Measurements from ENCODE around the gene USHBP1. TPM values are rescaled to one million over a fixed set of nuclear protein-coding genes. Genes with fewer than 3 reads are reported as not detected.

Gene USHBP1
- total RNA-seq, 1 donor from 2014 or later, result 0.29 TPM

DNA sequence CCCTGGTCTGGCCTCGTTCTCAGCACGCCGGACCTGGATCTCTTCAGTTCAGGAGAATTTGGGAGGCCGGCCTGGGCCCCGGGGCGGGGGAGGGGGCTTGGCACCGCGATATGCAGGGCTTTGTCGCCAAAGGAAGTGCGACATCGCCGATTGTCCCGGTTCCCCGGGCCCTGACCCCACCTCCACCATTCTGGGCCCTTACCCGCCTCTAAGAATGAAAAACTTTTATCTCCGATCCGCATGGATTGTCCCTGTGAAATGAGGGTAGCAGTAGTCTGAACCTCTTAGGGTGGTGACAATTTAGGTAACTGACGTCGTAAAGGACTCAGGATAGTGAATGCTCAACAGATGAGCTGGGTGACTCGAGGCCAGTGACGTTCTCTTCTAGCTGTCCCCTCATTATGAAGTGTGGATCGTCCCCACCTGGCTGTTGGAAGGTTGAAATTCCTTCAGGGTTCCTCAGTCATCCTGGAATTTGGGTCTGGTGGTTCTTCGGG lies 45.5 kb upstream of the USHBP1 start:
- peak overlapping the region; percentile 96 for H3K27ac Mint-ChIP-seq
- peaks cover 7% of the 10 kb centered on the region for H3K36me3 Mint-ChIP-seq
- H3K9me3 Mint-ChIP-seq, result no peaks in the 10 kb centered on the region
- peaks cover 24% of the 10 kb centered on the region for H3K4me1 Mint-ChIP-seq (ENCODE audit: unreplicated experiment)
- no peak for DNase-seq (ENCODE audit: extremely low spot score, unreplicated experiment)
- TF ChIP-seq CTCF (conservative IDR thresholded peaks at IDR 0.05), result no peak
- no peaks in the 10 kb centered on the region for H3K27me3 Mint-ChIP-seq
- peak overlapping the region; percentile 99 for H3K4me3 Mint-ChIP-seq

DNA sequence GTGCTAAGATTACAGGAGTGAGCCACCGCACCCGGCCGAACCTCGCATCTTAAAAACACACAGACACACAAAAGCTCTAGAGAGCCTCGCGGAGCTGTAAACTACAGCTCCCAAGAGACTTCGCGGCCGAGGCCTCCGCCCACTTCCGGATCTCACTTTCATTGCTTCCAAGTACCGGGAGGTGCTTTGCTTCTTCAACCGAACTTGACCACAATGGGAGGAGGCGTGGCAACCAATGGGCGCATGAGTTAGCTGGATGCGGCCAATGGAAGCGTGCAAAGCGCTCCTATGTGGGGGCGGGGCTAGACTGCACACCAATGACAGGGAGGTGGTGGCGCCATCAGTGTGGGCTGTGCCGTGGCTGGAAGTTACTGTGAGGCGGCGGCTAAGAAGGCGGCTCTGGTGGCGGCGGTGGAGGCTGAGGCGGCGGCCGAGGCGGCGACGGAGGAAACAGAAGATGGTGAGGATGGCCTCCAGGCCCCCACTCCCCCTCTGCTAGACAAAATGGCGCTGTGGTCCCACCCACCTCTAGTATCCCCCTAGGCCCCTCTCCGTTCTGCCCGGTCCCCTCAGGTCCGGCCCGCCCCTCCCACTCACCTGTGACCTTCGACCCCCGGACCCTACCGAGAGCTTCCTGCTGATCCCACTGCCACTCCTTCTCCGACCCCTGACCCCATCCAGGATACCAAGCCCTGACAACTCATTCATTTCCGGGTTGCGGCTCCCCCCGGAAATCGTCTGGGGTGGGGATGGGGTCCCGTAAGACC lies 44.8 kb upstream of the USHBP1 start, which contains the start of gene DDA1:
Gene DDA1 (plus strand): TSS at position 366 of the 767 bp plus-strand sequence. CDS start 92 bp downstream, at position 458.
- Mint-ChIP-seq H3K27ac (peak within 1 kb of the TSS; percentile 96), H3K27me3 (no peaks in the 10 kb centered on the region), H3K36me3 (peaks cover 7% of the 10 kb centered on the region), H3K4me3 (peak within 1 kb of the TSS; percentile 99), H3K9me3 (no peaks in the 10 kb centered on the region), H3K4me1 (ENCODE audit: unreplicated experiment) (peaks cover 28% of the 10 kb centered on the region)
- no peak for TF ChIP-seq CTCF (conservative IDR thresholded peaks at IDR 0.05)
- peak; percentile 97 for DNase-seq (ENCODE audit: extremely low spot score, unreplicated experiment)

GRCh38 chr19:17307876-17308377 lies 43.4 kb upstream of the USHBP1 start:
- DNase-seq (ENCODE audit: extremely low spot score, unreplicated experiment), result no peak
- Mint-ChIP-seq H3K27ac (peak overlapping the region; percentile 95), H3K9me3 (no peaks in the 10 kb centered on the region), H3K36me3 (peaks cover 7% of the 10 kb centered on the region), H3K27me3 (no peaks in the 10 kb centered on the region), H3K4me1 (ENCODE audit: unreplicated experiment) (peaks cover 28% of the 10 kb centered on the region), H3K4me3 (peak overlapping the region; percentile 92)
- TF ChIP-seq CTCF (conservative IDR thresholded peaks at IDR 0.05), result no peak

DNA sequence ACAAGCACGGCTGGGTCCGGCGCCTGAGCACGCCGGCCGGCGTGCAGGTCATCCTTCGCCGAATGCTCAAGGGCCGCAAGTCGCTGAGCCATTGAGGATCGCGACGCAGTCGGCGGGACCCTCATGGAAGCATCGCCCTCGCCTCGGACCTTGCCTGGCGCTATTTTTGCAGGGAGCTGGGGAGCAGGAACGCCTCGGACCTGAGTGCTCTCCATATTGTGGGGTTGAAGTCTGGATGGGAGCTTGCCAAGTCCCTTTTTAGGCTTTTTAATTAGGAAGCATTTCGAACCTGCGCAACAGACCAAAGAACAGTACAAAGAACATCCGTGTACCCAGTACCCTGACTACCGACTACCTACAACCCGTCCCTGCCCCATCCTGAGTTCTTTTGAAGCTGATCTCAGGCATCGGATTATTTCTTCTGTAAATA lies 41.8 kb upstream of the USHBP1 start:
- H3K27ac Mint-ChIP-seq, result peak overlapping the region; percentile 72
- peak overlapping the region; percentile 92 for H3K4me3 Mint-ChIP-seq
- H3K4me1 Mint-ChIP-seq (ENCODE audit: unreplicated experiment), result peaks cover 33% of the 10 kb centered on the region
- no peak for TF ChIP-seq CTCF (conservative IDR thresholded peaks at IDR 0.05)
- H3K27me3 Mint-ChIP-seq, result no peaks in the 10 kb centered on the region
- H3K36me3 Mint-ChIP-seq, result peaks cover 4% of the 10 kb centered on the region
- no peaks in the 10 kb centered on the region for H3K9me3 Mint-ChIP-seq
- peak; percentile 70 for DNase-seq (ENCODE audit: extremely low spot score, unreplicated experiment)

DNA sequence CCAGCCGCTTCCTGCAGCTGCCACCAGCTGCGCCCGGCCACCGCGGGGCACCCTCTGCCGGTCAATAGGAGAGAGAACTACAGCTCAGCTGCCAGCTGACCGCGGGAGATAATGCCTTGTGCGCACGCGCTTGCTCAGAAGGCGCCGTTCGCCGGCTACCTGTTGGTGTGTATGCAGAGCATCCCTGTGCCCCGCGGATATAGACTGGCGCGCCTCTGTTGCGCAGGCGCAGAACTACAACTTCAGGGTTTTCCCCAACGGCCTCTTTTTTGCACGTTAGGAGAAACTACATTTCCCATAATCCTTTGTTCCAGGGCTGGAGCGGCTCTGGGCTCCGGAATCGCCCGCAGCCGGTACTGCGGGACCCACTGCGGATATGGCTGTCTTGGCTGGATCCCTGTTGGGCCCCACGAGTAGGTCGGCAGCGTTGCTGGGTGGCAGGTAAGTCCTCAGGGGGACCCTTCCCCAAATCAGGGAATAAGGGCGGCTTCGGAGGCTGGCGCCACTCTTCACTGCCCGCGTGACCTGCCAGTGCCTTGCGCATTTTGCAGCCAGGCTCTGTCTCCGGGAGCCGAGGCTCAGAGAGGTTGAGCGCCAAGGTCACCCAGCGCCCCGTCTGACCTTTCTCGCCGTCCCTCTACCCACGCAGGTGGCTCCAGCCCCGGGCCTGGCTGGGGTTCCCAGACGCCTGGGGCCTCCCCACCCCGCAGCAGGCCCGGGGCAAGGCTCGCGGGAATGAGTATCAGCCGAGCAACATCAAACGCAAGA lies 41.2 kb upstream of the USHBP1 start, which contains the start of gene MRPL34:
Gene MRPL34 (plus strand): TSS at position 356 of the 768 bp plus-strand sequence. CDS start 21 bp downstream, at position 377.
- Mint-ChIP-seq H3K27me3 (no peaks in the 10 kb centered on the region), H3K9me3 (no peaks in the 10 kb centered on the region), H3K4me3 (peak within 1 kb of the TSS; percentile 92), H3K4me1 (ENCODE audit: unreplicated experiment) (peaks cover 30% of the 10 kb centered on the region), H3K36me3 (peaks cover 4% of the 10 kb centered on the region), H3K27ac (peak within 1 kb of the TSS; percentile 89)
- DNase-seq (ENCODE audit: extremely low spot score, unreplicated experiment), result peak; percentile 98
- peak; percentile 83 for TF ChIP-seq CTCF (conservative IDR thresholded peaks at IDR 0.05)
